HG03039 (cell line): ENCODE data around the gene RNF187.

ENCODE experiments used
- ATAC-seq: cut with Tn5 transposase; IDR thresholded peaks from one replicate; pipeline ENCODE4 v1.9.1; 2021; ENCODE audit warnings: mild to moderate bottlenecking, moderate library complexity; ENCODE audit not compliant: unreplicated experiment

The RNF187 gene

GRCh38 chr1:228487336-228488124 lies at the start of gene RNF187:
RNF187 (plus strand) TSS chr1:228487382.
- peak; percentile 61 for ATAC-seq

GRCh38 chr1:228437424-228437962 lies 49.7 kb upstream of the RNF187 start:
- ATAC-seq, result no peak

GRCh38 chr1:228438266-228438665 lies 48.9 kb upstream of the RNF187 start:
- no peak for ATAC-seq

- no peak for ATAC-seq
Measured at GRCh38 chr1:228440761-228441500, 46.3 kb upstream of the RNF187 start.

- no peak for ATAC-seq
Measured at GRCh38 chr1:228443395-228443794, 43.8 kb upstream of the RNF187 start.

GRCh38 chr1:228445490-228445842 lies 41.7 kb upstream of the RNF187 start:
- no peak for ATAC-seq

- ATAC-seq, result peak; percentile 66
Measured at GRCh38 chr1:228445843-228446650, 41.1 kb upstream of the RNF187 start.

- ATAC-seq, result no peak
Measured at GRCh38 chr1:228446852-228447251, 40.3 kb upstream of the RNF187 start.

- no peak for ATAC-seq
Measured at GRCh38 chr1:228448372-228448771, 38.8 kb upstream of the RNF187 start.

- no peak for ATAC-seq
Measured at GRCh38 chr1:228450200-228450599, 37.0 kb upstream of the RNF187 start.

- ATAC-seq, result no peak
Measured at GRCh38 chr1:228452194-228453021, 34.8 kb upstream of the RNF187 start.

- no peak for ATAC-seq
Measured at GRCh38 chr1:228453022-228453560, 34.1 kb upstream of the RNF187 start.

- no peak for ATAC-seq
Measured at GRCh38 chr1:228453614-228454013, 33.6 kb upstream of the RNF187 start.

GRCh38 chr1:228454238-228454637 lies 32.9 kb upstream of the RNF187 start:
- no peak for ATAC-seq

GRCh38 chr1:228455715-228456114 lies 31.5 kb upstream of the RNF187 start:
- ATAC-seq, result no peak

- no peak for ATAC-seq
Measured at GRCh38 chr1:228456252-228457016, 30.7 kb upstream of the RNF187 start.

GRCh38 chr1:228457017-228457395 lies 30.2 kb upstream of the RNF187 start:
- ATAC-seq, result no peak

GRCh38 chr1:228457396-228458176 lies 29.6 kb upstream of the RNF187 start:
- ATAC-seq, result peak; percentile 91
